ENCODE results near the gene EMID1.

EMID1 gene

GRCh38 chr22:29260601-29261315 is 55.1 kb downstream of the EMID1 start:
- DNase-seq (ENCODE audit: low read depth): no peak

DNA sequence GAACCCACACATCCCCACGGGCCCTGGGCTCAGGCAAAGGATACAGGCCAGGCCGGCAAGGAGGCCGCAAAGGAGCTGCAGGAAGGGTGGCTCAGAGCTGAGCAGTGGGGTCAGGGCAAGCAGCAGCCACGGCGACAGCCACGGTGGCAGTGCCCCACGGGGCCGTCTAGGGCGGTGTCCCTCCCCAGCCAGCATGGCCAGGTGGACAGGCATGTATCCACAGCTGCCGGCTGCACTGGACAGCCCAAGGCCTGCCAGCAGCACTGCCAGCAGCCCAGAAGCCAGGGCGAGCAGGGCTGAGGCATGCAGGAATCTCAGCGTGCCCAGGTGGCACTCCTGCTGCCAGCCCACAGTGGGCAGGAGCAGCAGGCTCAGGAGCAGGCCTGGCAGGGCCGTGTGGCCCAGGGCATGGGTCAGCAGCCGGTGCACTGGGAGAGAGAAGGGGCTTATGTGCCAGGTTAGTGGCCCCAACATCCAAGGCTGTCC is 58.1 kb downstream of the EMID1 start:
- no peak for DNase-seq (ENCODE audit: low read depth)

GRCh38 chr22:29265305-29265704 is 59.6 kb downstream of the EMID1 start:
- DNase-seq (ENCODE audit: low read depth): no peak

DNA sequence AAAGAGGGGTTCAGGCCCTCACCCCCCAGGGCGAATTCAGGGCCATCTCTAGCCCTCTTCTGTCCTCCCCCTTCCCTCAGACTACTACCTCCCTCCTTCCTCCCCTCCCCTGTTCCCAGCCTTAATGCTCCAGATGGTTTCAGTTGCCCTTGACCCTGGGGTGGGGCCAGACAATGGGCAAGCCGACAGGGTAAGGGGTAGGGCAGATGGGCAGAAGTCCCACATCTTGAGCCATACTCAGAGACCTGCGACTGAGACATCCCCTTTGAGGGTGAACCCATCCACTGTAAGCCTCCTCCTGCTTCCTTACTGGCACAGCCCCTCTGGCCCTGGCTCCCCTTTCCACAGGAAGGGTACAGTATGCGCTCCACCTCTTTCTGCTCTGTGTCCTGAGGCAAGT is 60.2 kb downstream of the EMID1 start:
- no peak for DNase-seq (ENCODE audit: low read depth)

DNA sequence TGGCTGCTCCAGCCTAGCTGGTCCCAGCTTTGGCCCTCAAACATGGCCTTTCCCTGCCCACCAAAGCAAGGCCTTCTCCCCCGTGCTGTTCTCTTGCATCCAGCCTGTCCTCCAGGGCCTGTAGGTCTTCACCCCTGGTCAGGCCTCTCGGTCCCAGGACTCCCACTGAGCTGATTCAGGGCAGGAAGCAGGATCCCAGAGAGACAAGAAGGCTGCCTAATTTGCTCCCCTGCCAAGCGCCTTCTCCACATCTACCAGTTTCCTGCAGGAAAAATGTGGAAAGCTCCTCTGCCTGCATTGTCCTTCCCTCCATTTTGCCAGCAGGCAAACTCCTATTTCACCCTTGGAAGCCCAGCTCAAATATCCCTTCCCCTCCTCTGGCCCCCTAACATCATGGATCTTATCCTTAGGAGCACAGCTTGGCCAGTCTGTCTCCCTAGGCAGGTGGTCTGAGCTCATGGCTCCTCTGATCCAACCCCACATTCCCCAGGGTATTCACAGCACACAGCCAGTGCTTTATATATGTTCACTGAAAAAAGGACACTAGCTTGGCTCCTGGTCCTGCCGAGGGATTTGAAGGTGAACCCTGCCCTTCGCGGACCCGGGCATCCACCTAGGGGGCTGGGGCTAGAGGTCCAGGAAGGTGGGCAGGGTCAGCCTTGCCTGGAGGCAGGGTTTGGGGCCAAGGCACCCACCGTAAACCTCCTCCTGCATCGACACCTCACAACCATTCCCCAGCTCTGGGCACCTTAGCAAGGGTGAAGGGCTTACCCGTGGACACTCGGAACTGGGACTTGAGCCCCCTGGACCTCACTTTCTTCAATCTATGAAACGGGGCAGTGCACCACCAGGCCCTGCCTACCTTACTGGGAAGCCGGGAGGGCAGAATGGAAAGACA is 61.1 kb downstream of the EMID1 start:
- DNase-seq (ENCODE audit: low read depth): no peak

GRCh38 chr22:29267462-29267857 is 61.8 kb downstream of the EMID1 start:
- no peak for DNase-seq (ENCODE audit: low read depth)

DNA sequence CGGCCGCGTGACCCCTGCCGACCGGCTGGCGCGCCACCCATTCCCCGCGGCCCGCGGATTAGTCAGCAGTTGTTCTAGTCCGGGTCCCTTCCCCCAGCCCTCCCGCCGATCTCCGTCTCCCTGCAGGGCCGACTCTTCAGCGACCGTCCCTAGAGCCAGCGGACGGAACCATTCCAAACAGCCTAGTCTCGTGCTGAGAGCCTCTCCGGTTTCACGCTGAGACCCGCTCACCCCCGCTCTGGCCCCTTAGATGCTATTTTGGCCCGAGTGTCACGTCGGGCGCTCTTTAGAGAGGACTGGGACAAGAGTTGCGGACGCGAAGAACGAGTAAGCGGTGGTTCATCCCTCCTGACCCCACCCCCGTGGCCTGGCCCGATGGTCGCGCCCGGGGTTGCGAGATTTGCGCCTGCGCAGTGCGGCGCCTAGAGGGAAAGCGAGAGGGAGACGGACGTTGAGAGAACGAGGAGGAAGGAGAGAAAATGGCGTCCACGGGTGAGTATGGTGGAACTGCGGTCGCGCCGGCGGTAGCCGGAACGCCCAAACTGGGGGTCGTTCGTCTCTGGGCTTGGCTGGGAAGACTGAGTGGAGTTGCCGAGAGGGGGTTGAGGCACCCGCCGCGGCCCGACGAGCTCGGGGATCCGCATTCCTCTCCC is 62.3 kb downstream of the EMID1 start, which contains the start of the genes EWSR1 and RHBDD3:
TSS of gene EWSR1 (plus strand) at position 411 of the 653 bp plus-strand sequence. CDS start at position 480, 69 bp downstream.
TSS of gene RHBDD3 (minus strand) at position 124 of the 653 bp plus-strand sequence. CDS start 2,355 bp downstream, outside the sequence.
- DNase-seq (ENCODE audit: low read depth): peak; percentile 94

DNA sequence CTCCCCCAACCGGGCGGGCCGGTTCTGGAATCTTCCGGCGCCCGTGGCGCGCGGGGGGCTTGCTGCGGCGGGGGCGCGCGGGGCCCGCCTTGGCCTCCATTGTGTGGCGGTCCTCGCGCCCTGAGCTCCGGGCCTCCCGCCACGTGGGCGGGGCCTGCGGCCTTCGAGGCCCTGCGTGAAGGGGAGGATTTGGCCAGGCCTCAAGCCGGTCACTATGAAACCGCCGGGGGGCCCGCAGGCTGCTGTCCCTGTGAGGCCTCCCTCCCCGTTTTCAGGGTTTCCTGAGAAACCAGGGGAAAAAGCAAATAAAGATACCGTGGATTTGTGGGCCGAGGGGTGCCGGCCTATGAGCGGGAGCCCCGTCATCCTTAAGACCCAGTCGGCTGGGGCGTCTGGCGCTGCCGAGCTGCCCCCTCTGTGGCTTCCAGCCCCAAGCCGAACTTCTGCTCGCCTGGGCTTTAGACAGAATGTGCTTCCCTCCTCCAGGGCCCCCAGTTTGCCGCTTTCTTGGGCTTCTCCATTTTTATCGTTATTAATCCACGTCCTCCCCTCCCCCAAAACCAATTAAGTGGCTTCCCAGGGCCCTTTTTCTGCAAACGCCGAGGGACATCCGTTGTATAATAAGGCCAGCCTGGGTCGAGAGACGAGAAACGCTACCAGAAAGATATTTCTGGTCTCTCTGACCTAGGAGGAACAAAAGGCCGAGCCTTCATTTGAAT is 63.0 kb downstream of the EMID1 start:
- peak; percentile 26 for DNase-seq (ENCODE audit: low read depth)

- no peak for DNase-seq (ENCODE audit: low read depth)
These were observed 63.5 kb downstream of the EMID1 start for GRCh38 chr22:29269230-29269604.

DNA sequence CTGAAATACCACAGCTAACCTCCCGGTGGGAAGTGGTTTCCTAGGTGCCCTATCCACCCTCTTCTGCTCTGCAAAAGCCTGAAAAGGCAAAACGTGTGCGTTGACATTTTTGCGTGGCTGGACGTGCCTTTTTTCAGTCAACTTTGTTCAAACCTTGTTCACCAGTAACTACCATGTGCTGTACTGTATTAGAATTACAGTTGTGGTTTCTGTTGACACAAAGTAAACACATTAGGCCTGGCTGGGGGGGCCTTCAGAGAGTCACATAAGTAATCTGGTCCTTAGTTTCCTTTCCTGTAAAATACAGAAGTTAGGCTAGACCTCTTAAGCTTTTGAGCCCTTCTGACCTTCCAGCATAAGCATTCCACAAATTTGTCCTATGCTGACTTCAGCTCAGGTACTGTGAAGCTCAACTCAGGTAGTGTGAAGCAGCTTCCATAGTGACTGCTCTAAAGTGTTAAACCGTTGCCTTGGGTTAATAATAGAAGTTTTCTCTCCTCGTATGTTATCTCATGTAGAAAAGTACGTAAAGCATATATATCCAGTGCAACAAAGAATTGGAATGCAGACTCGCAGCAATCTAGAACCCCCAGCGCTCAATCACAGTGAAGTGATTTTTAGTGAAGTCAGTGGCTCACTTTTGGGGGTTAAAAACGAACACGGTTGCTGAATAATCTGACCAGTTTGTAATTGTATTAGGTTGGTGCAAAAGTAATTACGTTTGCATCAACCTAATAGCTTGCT is 64.2 kb downstream of the EMID1 start:
- DNase-seq (ENCODE audit: low read depth): no peak

- DNase-seq (ENCODE audit: low read depth): no peak
These were observed 65.0 kb downstream of the EMID1 start for GRCh38 chr22:29270475-29271271.

GRCh38 chr22:29272624-29273023 is 66.9 kb downstream of the EMID1 start:
- no peak for DNase-seq (ENCODE audit: low read depth)

DNA sequence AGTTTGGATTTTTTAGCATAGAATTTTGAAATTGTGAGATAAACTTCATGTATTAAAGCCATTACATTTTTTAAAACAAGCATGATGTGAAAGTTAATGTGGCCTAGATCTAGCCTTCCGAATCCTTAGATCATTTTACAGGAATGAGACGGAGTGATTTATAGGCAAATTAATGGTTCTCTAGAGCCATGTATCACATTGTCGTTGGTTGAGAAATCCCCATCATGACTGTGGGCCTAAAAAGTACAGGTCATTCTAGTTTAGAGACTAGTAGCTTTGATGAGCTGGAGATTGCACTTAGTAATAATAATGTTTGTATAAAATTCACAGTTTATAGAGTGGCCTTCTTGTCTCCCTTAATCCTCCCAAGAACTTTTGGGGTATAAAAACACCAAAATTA is 69.5 kb downstream of the EMID1 start:
- no peak for DNase-seq (ENCODE audit: low read depth)

DNA sequence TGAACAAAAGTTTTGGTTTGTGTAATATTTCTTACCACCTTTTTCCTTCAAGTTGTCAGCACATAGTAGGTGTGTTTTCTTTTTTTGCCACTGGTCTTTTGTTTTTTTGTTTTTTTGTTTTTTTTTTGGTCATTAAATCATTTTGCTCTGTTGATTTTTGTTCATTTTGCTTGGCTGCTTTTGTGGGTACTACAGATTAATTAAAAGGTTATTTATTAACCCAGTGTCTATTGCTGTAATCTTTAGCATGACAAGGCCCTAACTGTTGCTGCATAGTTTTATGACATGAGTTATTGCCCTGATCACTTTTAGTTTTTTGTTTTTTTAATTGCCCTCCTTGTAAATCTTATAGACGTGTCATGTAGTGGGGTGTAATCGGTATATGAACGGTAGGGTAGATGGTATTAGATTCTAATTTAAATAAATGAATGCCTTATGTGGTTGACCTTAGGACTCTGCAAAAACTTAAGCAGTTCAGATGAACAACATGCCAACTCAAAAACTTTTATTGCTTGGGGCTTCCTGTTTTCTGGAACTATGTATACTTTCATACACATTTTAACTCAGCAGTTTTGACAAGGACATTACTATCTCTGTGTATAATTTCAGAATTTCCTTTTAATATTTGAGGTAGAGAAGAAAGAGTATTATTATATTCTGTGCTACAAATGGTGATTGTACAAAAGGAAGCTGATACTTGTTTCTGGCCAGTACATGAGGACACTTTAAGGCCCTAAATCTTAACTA is 70.3 kb downstream of the EMID1 start:
- no peak for DNase-seq (ENCODE audit: low read depth)

DNA sequence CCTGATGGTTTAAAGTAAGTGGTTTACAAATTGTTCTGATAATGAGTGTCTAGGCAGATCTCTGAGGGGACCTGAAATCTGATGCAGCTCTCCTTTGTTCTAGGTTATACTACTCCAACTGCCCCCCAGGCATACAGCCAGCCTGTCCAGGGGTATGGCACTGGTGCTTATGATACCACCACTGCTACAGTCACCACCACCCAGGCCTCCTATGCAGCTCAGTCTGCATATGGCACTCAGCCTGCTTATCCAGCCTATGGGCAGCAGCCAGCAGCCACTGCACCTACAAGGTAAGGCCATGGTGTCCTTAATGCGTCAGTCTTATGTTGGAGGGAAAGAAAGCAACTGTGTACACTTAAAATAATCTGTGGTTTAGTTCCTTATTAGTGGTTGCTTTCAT is 72.2 kb downstream of the EMID1 start:
- DNase-seq (ENCODE audit: low read depth): no peak

DNA sequence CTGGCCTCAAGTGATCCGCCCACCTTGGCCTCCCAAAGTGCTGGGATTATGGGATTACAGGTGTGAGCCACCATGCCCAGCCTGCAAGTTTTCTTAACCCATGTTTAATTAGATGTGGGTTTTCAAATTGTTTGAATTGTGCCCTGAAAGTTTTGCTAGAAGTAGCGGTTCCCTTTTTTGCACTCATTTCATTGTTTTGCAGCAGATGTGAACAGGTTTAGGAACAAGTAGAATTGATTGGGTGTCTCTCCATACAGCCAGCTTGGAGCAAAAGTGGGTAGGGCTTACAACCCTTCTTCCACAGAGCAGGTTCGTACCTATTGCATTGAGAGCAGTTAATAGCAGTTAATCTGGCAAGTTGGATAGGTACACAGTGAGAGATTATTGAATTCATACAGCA is 78.5 kb downstream of the EMID1 start:
- no peak for DNase-seq (ENCODE audit: low read depth)

- DNase-seq (ENCODE audit: low read depth): no peak
These were observed 83.1 kb downstream of the EMID1 start for GRCh38 chr22:29288837-29289236.

- no peak for DNase-seq (ENCODE audit: low read depth)
These were observed 84.4 kb downstream of the EMID1 start for GRCh38 chr22:29290061-29290460.

DNA sequence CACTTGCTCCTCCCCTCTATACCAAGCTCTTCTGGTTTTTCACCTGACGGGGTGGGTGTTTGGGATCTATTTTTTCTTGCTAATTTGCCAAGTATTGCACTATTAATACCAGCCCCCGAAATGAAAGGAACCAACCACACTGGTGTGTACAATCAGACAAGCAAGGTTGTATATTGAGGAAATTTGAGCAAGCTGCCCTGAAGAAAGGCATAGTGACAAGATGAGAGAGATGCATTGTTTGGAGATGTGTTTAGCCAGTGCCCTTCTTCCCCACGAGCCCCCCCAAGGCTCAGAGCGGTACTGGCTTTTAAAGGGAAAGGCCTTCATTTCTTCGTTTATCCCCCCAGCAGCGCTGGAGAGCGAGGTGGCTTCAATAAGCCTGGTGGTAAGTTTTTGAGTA is 85.5 kb downstream of the EMID1 start:
- no peak for DNase-seq (ENCODE audit: low read depth)

GRCh38 chr22:29292379-29292778 is 86.7 kb downstream of the EMID1 start:
- no peak for DNase-seq (ENCODE audit: low read depth)

Data from activated T-cell treated with anti-CD3 and anti-CD28 coated beads for 24 hours (primary cell).